B cell (primary cell): ENCODE measurements around the gene PNPLA6. TPM values are rescaled to one million over a fixed set of nuclear protein-coding genes. Genes with fewer than 3 reads are reported as not detected.

Experiments used
- ATAC-seq: fragments of 200-7000 bp; cut with Tn5 transposase; one replicate; pipeline ENCODE4 v1.10.0; 2021; ENCODE audit warnings: low read depth, mild to moderate bottlenecking, moderate number of reproducible peaks, moderate library complexity
- CTCF ChIA-PET: fragments of 350-600 bp; sonication (Branson Sonifier 250); formaldehyde crosslinking; loops from one replicate; lab custom pipeline; 2021; ENCODE audit warnings: antibody characterized with exemption, inconsistent platforms; lab: Charles Lee
- POLR2A ChIA-PET: fragments of 350-600 bp; sonication (Branson Sonifier 250); formaldehyde crosslinking; loops from one replicate; lab custom pipeline; 2021; ENCODE audit warnings: antibody characterized with exemption; lab: Charles Lee
- DNase-seq: peaks from one replicate; pipeline ENCODE4 v3.0.0; 2013
- H2AFZ ChIP-seq: 2 replicates; pipeline ENCODE4 v1.6.1; 2012; ENCODE audit warnings: mild to moderate bottlenecking, low read depth, low read length; ENCODE audit not compliant: insufficient read depth, poor library complexity, severe bottlenecking
- H3K27ac ChIP-seq, 2 donors: 1 replicate in 1 of 2; 2 replicates in 1 of 2; pipeline ENCODE4 v1.5.1; 2012 to 2013; ENCODE audit warnings: low read length in 2 of 2, mild to moderate bottlenecking in 2 of 2, moderate library complexity in 1 of 2
- H3K27me3 ChIP-seq, 4 experiments: fragments of 200-600 bp in 1 of 4; sonication (generic) in 1 of 4; replicated peaks in 1 of 4; 1 replicate in 2 of 4; 2 replicates in 2 of 4; pipeline versions ENCODE4 v1.6.1 to v1.7.0; 2013 to 2016; ENCODE audit warnings: low read length in 3 of 4, mild to moderate bottlenecking in 2 of 4, mixed read lengths in 1 of 4, moderate library complexity in 1 of 4; ENCODE audit not compliant: insufficient read depth in 4 of 4, control insufficient read depth in 3 of 4; ENCODE audit errors: control extremely low read depth in 1 of 4
- H3K36me3 ChIP-seq, 2 experiments: replicated peaks in 1 of 2; 1 replicate in 1 of 2; 2 replicates in 1 of 2; pipeline versions ENCODE4 v1.6.1 to v1.7.1; 2013; ENCODE audit warnings: low read length in 1 of 2; ENCODE audit not compliant: insufficient read depth in 2 of 2, control insufficient read depth in 1 of 2; ENCODE audit errors: control extremely low read depth in 1 of 2, extremely low read depth in 1 of 2
- H3K4me1 ChIP-seq, 2 donors: fragments of 200-600 bp in 1 of 2; sonication (generic) in 1 of 2; 1 replicate in 1 of 2; 2 replicates in 1 of 2; pipeline versions ENCODE4 v1.5.1 to v1.6.1; 2013 to 2017; ENCODE audit warnings: low read length in 2 of 2; ENCODE audit not compliant: control insufficient read depth in 2 of 2, insufficient read depth in 2 of 2
- H3K4me2 ChIP-seq: replicated peaks from 2 replicates; pipeline ENCODE3; 2012; ENCODE audit warnings: mild to moderate bottlenecking, low read depth, low read length; ENCODE audit not compliant: poor library complexity, severe bottlenecking
- H3K4me3 ChIP-seq, 5 experiments: fragments of 200-600 bp in 1 of 5; sonication (generic) in 1 of 5; 1 replicate in 3 of 5; 2 replicates in 2 of 5; pipeline versions ENCODE4 v1.5.1 to v1.7.0; 2011 to 2016; ENCODE audit warnings: low read length in 4 of 5, mild to moderate bottlenecking in 4 of 5, low read depth in 2 of 5, control low read depth in 1 of 5, moderate library complexity in 1 of 5; ENCODE audit not compliant: insufficient read depth in 1 of 5; ENCODE audit errors: control extremely low read depth in 1 of 5, extremely low read depth in 1 of 5
- H3K79me2 ChIP-seq: fragments of 200-600 bp; sonication (generic); one replicate; pipeline ENCODE4 v1.6.0; 2016; ENCODE audit warnings: low read length; ENCODE audit not compliant: control insufficient read depth, insufficient read depth
- H3K9ac ChIP-seq: fragments of 200-600 bp; sonication (generic); 2 replicates; pipeline ENCODE4 v1.6.1; 2017; ENCODE audit warnings: mild to moderate bottlenecking, low read length, moderate library complexity
- H3K9me3 ChIP-seq, 3 donors: one replicate each; pipeline versions ENCODE4 v1.6.1 to v1.7.1; 2013; ENCODE audit warnings: low read length in 2 of 3; ENCODE audit not compliant: control insufficient read depth in 2 of 3, insufficient read depth in 1 of 3; ENCODE audit errors: control extremely low read depth in 1 of 3
- H4K20me1 ChIP-seq: 2 replicates; pipeline ENCODE4 v1.6.0; 2012; ENCODE audit warnings: mild to moderate bottlenecking, low read length; ENCODE audit not compliant: insufficient read depth, control insufficient read depth, poor library complexity, severe bottlenecking
- H3K27ac Mint-ChIP-seq: one replicate; pipeline ENCODE4 v1.8.0; 2021; ENCODE audit warnings: mixed read lengths
- H3K27me3 Mint-ChIP-seq: one replicate; pipeline ENCODE4 v1.8.0; 2021; ENCODE audit warnings: mixed read lengths
- H3K4me1 Mint-ChIP-seq: one replicate; pipeline ENCODE4 v1.8.0; 2021; ENCODE audit warnings: mixed read lengths
- H3K4me3 Mint-ChIP-seq: one replicate; pipeline ENCODE4 v1.8.0; 2021; ENCODE audit warnings: mixed read lengths
- H3K9me3 Mint-ChIP-seq: one replicate; pipeline ENCODE4 v1.8.0; 2022; ENCODE audit warnings: mixed read lengths; ENCODE audit not compliant: insufficient read depth
- EZH2 ChIP-seq: IDR thresholded peaks from 2 replicates; pipeline ENCODE4 v1.6.1; 2012; ENCODE audit warnings: borderline replicate concordance, low read depth, mild to moderate bottlenecking, moderate library complexity, low read length; ENCODE audit not compliant: insufficient read depth, poor library complexity, severe bottlenecking
- WGBS: methylation state at CpG from one replicate; pipeline ENCODE4 v1.1.5; 2013; ENCODE audit warnings: missing lambda C conversion rate; ENCODE audit not compliant: insufficient coverage; 5-methylcytosine and 5-hydroxymethylcytosine counted together
- intact Hi-C: fragments of 100-400 bp; cut with micrococcal nuclease; formaldehyde crosslinking; loops from one replicate; pipeline ENCODE4 v1.10.0; 2022
- polyA plus RNA-seq: library from polyadenylated mRNA; depleted of rRNA; stranded (reverse); fragments of >200 nt; gene quantifications from 2 replicates; pipeline ENCODE4 v1.2.3, GENCODE V29; 2012
- total RNA-seq, 2 donors: library from RNA; stranded (reverse); fragments of 120-200 nt in 1 of 2; gene quantifications; 1 replicate in 1 of 2; 2 replicates in 1 of 2; pipeline versions ENCODE4 v1.2.3 to v1.2.4, GENCODE V29; 2013 to 2022
- TF ChIP-seq, protein P1 (sequence below): fragments of 200-600 bp; IDR thresholded peaks from one replicate; pipeline ENCODE4 v1.8.0; 2022; ENCODE audit warnings: antibody characterized with exemption, mild to moderate bottlenecking

The PNPLA6 gene
- total and polyA plus RNA-seq, 2 donors (not counting 1 experiment from before 2014, with no cell fraction given): 102 to 149 TPM

DNA sequence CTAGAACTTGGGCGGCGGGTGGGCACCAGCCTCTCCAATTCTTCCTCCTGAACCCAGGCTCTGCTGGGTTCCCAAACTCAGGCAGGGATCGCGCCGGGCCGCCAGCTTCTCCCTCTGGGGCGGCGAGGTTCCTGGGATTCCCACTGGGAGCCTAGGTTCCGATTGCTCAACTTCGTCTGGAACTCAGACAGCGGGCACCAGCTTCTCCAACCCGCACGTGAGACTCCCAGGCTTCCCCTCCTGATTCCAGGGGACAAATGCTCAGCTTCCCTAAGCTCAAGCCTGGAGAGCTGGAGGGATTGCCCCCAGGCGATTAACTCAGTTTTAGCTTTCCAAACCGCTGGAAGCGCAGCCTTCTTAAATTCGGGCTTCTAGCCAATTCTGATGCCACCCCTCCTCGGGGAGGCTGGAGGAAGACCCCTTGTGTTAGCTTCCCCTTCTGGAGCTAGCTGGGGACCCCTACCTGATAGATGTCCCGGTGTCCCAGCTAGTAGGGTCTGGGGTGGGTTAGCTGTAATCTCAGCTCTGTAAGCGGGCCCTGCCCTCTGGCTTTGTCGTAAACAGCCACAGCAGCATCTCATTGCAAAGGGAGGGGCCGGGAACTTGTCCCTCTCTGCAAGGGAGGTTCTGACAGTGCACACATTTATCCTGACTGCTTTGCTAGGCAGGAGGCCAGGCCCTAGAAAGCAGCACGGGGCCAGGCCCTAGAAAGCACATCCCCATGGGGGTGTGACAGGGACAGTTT lies 12.4 kb upstream of the PNPLA6 start:
- H3K4me1 Mint-ChIP-seq: peaks cover 12% of the 10 kb centered on the region
- Histone ChIP-seq H3K36me3 (no peaks in the 10 kb centered on the region), H3K27ac (peak overlapping the region in 1 of 2 donors; percentile 55), H3K4me1 (peaks cover 13 to 23% of the 10 kb centered on the region in 2 donors), H3K9me3 (peaks cover 0 to 3% (median 0%) of the 10 kb centered on the region in 3 donors), H3K9ac (peak overlapping the region; percentile 75), H3K79me2 (no peaks in the 10 kb centered on the region), H3K4me2 (peak overlapping the region; percentile 95), H3K27me3 (no peaks in the 10 kb centered on the region), H2AFZ (peak overlapping the region; percentile 80), H4K20me1 (no peaks in the 10 kb centered on the region), H3K4me3 (peak overlapping the region; percentile 23 to 75 (median 67))
- ATAC-seq (no peak), DNase-seq (no peak)
- H3K4me3 Mint-ChIP-seq: peak overlapping the region; percentile 91
- ChIA-PET CTCF (interaction anchor here (1.2 to 1.9 kb wide), 2 partner anchors 10 to 45 kb away, joined by 5 read pairs; no protein-coding TSS in a partner anchor), POLR2A (interaction anchor here (1.5 to 2.4 kb wide), 3 partner anchors 10 to 25 kb away, joined by 4 to 24 read pairs (median 10); partner anchors contain the start of gene PNPLA6)
- no peaks in the 10 kb centered on the region for H3K9me3 Mint-ChIP-seq
- peak overlapping the region; percentile 46 for H3K27ac Mint-ChIP-seq
- H3K27me3 Mint-ChIP-seq: no peaks in the 10 kb centered on the region
- intact Hi-C loops: loop anchor here (1.0 to 5.0 kb wide), 5 partner anchors 11 to 1801 kb away; partner anchors contain the start of genes CATSPERD, LONP1, PET100 and PEX11G
- 17% methylated on average over 23 of the region's 23 CpGs for WGBS
- TF ChIP-seq, protein P1, sequence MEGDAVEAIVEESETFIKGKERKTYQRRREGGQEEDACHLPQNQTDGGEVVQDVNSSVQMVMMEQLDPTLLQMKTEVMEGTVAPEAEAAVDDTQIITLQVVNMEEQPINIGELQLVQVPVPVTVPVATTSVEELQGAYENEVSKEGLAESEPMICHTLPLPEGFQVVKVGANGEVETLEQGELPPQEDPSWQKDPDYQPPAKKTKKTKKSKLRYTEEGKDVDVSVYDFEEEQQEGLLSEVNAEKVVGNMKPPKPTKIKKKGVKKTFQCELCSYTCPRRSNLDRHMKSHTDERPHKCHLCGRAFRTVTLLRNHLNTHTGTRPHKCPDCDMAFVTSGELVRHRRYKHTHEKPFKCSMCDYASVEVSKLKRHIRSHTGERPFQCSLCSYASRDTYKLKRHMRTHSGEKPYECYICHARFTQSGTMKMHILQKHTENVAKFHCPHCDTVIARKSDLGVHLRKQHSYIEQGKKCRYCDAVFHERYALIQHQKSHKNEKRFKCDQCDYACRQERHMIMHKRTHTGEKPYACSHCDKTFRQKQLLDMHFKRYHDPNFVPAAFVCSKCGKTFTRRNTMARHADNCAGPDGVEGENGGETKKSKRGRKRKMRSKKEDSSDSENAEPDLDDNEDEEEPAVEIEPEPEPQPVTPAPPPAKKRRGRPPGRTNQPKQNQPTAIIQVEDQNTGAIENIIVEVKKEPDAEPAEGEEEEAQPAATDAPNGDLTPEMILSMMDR: no peak
- no peak for TF ChIP-seq EZH2

DNA sequence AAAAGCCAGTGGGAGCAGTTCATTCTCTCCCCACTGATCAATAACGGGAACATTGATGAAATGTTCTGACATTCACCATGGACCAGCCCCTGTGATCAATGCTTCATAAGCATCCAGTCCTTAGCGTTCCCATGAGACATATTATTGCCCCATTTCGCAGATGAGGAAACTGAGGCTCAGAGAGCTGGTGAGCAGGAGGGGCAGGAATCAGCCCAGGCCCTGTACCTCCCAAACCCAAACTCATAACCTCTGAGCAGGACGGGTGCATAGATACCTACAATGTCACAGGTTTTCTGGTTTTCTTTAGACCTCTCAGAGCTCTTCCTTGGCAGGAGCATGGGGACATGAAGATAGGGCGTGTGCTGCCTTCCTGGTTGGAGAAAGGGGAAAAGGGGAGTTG lies 11.0 kb upstream of the PNPLA6 start:
- H3K27ac Mint-ChIP-seq: no peak overlapping the region
- WGBS: 93% methylated on average over 3 of the region's 5 CpGs
- no peaks in the 10 kb centered on the region for H3K27me3 ChIP-seq
- H3K4me1 Mint-ChIP-seq: peaks cover 12% of the 10 kb centered on the region
- no peaks in the 10 kb centered on the region for H3K9me3 Mint-ChIP-seq
- no peaks in the 10 kb centered on the region for H4K20me1 ChIP-seq
- no peak overlapping the region for H3K9ac ChIP-seq
- H3K36me3 ChIP-seq: peaks cover 0 to 5% of the 10 kb centered on the region in 2 experiments
- H3K79me2 ChIP-seq: no peaks in the 10 kb centered on the region
- no peak overlapping the region for H3K27ac ChIP-seq
- peak overlapping the region; percentile 29 for H3K4me3 Mint-ChIP-seq
- CTCF ChIA-PET: no interaction called here
- H3K4me1 ChIP-seq: peaks cover 13 to 23% of the 10 kb centered on the region in 2 donors
- intact Hi-C loops: loop anchor here (5.0 kb wide), 1 partner anchor 1802 kb away; the partner anchor contains the start of genes CATSPERD and LONP1
- H3K27me3 Mint-ChIP-seq: no peaks in the 10 kb centered on the region
- no peak for DNase-seq
- H2AFZ ChIP-seq: no peak overlapping the region
- POLR2A ChIA-PET: interaction anchor here (0.6 kb wide), 1 partner anchor 126 kb away, joined by 4 read pairs; no protein-coding TSS in a partner anchor
- no peak for ATAC-seq
- no peak overlapping the region for H3K4me3 ChIP-seq
- no peak for TF ChIP-seq EZH2
- TF ChIP-seq, protein P1: no peak
- H3K9me3 ChIP-seq: peaks cover 0 to 3% (median 0%) of the 10 kb centered on the region in 3 donors
- no peak overlapping the region for H3K4me2 ChIP-seq
